GM12872 (cell line): ENCODE measurements around the gene NRG2.

Experiments
- TF ChIP-seq, protein P1 (sequence below): IDR thresholded peaks from 3 replicates; pipeline ENCODE4 v1.5.1; 2011; ENCODE audit warnings: low read depth, mild to moderate bottlenecking, low read length, moderate library complexity; ENCODE audit not compliant: insufficient read depth

The NRG2 gene

GRCh38 chr5:139850423-139851016, 192.6 kb downstream of the NRG2 start:
- TF ChIP-seq, protein P1, sequence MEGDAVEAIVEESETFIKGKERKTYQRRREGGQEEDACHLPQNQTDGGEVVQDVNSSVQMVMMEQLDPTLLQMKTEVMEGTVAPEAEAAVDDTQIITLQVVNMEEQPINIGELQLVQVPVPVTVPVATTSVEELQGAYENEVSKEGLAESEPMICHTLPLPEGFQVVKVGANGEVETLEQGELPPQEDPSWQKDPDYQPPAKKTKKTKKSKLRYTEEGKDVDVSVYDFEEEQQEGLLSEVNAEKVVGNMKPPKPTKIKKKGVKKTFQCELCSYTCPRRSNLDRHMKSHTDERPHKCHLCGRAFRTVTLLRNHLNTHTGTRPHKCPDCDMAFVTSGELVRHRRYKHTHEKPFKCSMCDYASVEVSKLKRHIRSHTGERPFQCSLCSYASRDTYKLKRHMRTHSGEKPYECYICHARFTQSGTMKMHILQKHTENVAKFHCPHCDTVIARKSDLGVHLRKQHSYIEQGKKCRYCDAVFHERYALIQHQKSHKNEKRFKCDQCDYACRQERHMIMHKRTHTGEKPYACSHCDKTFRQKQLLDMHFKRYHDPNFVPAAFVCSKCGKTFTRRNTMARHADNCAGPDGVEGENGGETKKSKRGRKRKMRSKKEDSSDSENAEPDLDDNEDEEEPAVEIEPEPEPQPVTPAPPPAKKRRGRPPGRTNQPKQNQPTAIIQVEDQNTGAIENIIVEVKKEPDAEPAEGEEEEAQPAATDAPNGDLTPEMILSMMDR: no peak

- TF ChIP-seq, protein P1: no peak
Measured at GRCh38 chr5:139849942-139850341, 193.2 kb downstream of the NRG2 start.

DNA sequence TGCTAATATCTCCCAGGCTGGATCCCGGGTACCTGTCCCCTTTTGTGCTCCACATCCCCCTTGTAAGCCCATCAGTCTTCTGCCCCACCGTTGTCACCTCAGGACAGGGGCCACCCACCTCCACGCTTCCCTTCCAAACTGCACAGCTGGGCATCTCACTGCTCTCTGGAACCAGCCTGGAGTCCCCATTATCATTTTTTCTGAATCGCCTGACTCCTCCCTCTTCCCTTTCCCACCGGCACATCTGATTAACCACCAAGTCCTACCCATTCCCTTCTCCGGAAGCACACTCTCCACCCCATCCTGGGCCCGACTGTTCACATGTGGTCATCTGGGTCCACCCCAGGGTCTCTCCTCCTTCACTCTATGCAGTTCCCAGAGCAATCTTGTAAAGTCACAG, 193.6 kb downstream of the NRG2 start:
- TF ChIP-seq, protein P1: no peak

DNA sequence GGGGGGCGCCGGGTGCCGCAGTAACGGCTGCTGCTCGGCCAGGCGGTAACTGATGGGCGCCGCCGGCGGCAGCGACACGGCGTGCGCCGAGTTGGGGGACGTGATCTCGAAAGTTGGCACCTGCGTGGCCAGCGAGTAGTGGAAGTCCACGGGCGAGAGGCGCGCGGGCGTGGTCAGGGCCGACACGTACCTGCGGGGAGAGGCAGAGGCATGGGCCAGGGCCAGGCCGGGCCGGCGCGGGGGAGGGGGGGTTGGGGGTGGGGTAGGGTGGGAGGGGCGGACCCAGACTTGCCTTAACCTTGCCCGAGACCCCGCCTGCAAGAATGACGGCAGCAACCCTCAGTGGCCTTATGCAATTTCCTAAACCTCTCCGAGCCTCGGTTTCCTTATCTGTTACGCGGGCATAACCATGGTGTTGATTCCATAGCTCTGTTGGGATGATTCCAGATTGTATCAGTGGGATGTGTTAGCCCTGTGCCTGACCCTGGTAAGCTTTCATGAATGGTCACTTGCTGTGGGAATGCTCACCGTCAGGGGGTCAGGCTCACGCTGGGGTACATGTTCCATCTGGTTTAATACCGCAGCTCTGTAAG, 194.5 kb downstream of the NRG2 start:
- TF ChIP-seq, protein P1: no peak

DNA sequence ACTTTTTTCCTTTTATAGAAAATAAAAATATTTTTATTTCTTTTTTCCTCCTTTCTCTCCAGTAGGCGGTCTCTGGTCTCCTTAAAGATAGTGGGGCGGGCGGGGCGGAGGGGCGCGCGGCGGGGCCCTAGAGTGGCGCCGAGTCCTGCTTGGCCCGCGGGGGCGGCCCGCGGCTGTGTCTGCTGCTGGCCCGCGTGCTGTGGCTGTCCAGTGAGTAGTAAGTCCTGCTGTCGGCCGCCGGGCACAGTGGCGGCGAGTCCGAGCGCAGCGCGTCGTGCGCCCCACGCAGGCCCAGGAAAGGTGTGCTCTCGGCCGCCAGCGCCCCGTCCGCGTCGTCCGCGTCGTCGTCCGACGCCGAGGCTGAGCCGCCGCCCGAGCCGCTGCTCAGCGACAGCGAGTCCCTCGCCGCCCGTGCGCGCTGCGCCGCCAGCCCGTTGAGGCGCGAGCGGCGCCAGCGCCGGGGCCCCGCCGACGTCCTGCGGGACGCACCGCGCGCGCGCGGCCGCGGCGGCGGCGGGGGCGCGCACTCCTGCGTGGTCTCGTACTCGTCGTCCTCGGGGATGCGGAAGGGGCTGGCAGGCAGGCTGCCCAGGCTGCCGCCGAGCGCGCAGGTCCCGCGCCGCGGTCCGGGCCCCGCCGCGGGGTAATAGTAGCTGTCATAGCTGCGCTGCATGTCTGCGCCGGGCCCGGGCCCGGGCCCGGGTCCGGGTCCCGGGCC, 195.2 kb downstream of the NRG2 start:
- TF ChIP-seq, protein P1: no peak

GRCh38 chr5:139847091-139847490, 196.0 kb downstream of the NRG2 start:
- TF ChIP-seq, protein P1: no peak

DNA sequence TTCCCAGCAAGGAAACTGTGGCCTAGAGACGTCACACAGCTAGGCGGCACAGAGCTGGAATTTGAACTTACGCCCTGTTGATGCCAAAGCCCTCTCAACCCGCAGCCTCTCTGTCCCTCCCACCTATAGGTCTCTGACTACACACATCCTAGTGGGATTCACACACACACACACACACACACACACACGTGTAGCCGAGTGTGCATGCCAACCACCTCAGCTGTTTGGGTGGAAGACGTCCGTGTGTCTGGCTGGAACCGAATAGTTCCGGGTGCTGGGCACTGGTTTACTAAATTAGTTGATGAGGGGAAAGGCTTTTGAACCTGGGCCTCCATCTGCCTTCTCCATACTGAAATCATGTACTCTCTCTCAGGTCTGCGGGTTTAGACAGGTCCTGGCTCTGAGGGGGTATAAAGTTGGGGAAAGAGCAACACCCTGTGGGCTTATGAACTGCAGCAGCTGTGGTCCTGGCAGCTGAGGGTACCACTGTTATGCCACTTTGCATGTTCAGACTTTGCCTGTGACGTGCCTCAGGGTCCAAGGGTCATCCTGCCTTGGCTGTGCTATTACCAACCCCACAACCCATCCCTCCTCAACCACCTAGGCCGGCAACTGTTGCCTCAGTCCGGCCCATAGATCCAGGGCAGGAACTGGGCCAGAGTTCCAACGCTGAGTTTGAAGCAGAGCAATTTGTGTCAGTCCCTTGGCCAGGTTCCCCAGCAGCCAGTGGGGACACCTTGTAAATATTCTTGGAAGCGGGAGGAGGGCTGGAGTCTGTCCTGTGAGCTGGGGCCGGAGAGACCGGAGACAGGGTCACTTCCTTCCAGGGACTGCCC, 197.0 kb downstream of the NRG2 start:
- TF ChIP-seq, protein P1: no peak
